Osteocyte (in vitro differentiated cells): Measurements from ENCODE around the gene RGS3. TPM values are rescaled to one million over a fixed set of nuclear protein-coding genes. Genes with fewer than 3 reads are reported as not detected.

Source experiments
- DNase-seq: peaks from one replicate; pipeline ENCODE4 v3.0.0; 2021; ENCODE audit warnings: mixed read lengths; ENCODE audit not compliant: unreplicated experiment; ENCODE audit errors: extremely low spot score
- H3K27ac Mint-ChIP-seq: one replicate; pipeline ENCODE4 v1.8.0; 2021; ENCODE audit warnings: mild to moderate bottlenecking, mixed read lengths; ENCODE audit not compliant: unreplicated experiment
- H3K27me3 Mint-ChIP-seq: one replicate; pipeline ENCODE4 v1.8.0; 2021; ENCODE audit warnings: mixed read lengths; ENCODE audit not compliant: unreplicated experiment
- H3K36me3 Mint-ChIP-seq: one replicate; pipeline ENCODE4 v1.8.0; 2021; ENCODE audit warnings: mixed read lengths; ENCODE audit not compliant: unreplicated experiment
- H3K4me1 Mint-ChIP-seq: one replicate; pipeline ENCODE4 v1.8.0; 2021; ENCODE audit warnings: mixed read lengths; ENCODE audit not compliant: unreplicated experiment
- H3K4me3 Mint-ChIP-seq: one replicate; pipeline ENCODE4 v1.8.0; 2021; ENCODE audit warnings: mild to moderate bottlenecking, moderate library complexity, mixed read lengths; ENCODE audit not compliant: unreplicated experiment
- H3K9me3 Mint-ChIP-seq: one replicate; pipeline ENCODE4 v1.8.0; 2021; ENCODE audit warnings: mixed read lengths; ENCODE audit not compliant: unreplicated experiment
- total RNA-seq: library from RNA; stranded (reverse); gene quantifications from 2 replicates; pipeline ENCODE4 v1.2.1, GENCODE V29; 2021
- TF ChIP-seq, protein P1 (sequence below): fragments of 200-600 bp; sonication (generic); IDR thresholded peaks from 2 replicates; pipeline ENCODE4 v1.5.0; 2021; ENCODE audit warnings: antibody characterized with exemption, mild to moderate bottlenecking, moderate library complexity

RGS3 gene
- total RNA-seq, 1 donor from 2014 or later: 67.8 TPM

DNA sequence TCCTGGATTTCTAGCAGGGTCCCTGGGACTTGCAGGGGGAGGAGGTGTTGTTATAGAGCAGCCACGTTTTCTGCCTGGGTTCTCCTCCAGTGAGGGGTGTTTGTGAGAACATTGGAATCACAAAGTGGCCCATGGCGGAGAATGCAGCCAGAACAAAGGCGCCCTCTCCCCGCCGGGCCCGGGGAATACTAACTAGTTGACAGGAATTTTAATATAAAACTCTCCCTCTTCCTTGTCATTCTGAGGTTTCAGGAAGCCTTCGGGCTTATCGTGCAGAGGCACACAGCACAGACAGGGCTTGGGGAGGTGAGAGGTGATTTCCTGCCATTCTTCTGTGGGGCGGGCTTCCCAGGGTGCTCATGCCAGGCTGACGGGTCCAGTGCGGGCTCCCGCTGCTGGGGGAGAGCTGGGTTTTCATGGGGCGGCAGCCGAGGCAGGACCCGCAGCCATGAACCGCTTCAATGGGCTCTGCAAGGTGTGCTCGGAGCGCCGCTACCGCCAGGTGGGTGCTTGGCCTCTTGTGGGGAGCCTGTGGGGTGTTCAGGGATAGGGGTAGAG lies 37.7 kb downstream of the RGS3 start:
- no peak overlapping the region for H3K4me3 Mint-ChIP-seq
- no peak overlapping the region for H3K27ac Mint-ChIP-seq
- H3K9me3 Mint-ChIP-seq: no peaks in the 10 kb centered on the region
- DNase-seq: no peak
- H3K36me3 Mint-ChIP-seq: no peaks in the 10 kb centered on the region
- peaks cover 44% of the 10 kb centered on the region for H3K4me1 Mint-ChIP-seq
- TF ChIP-seq, protein P1, sequence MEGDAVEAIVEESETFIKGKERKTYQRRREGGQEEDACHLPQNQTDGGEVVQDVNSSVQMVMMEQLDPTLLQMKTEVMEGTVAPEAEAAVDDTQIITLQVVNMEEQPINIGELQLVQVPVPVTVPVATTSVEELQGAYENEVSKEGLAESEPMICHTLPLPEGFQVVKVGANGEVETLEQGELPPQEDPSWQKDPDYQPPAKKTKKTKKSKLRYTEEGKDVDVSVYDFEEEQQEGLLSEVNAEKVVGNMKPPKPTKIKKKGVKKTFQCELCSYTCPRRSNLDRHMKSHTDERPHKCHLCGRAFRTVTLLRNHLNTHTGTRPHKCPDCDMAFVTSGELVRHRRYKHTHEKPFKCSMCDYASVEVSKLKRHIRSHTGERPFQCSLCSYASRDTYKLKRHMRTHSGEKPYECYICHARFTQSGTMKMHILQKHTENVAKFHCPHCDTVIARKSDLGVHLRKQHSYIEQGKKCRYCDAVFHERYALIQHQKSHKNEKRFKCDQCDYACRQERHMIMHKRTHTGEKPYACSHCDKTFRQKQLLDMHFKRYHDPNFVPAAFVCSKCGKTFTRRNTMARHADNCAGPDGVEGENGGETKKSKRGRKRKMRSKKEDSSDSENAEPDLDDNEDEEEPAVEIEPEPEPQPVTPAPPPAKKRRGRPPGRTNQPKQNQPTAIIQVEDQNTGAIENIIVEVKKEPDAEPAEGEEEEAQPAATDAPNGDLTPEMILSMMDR: no peak
- H3K27me3 Mint-ChIP-seq: no peaks in the 10 kb centered on the region

DNA sequence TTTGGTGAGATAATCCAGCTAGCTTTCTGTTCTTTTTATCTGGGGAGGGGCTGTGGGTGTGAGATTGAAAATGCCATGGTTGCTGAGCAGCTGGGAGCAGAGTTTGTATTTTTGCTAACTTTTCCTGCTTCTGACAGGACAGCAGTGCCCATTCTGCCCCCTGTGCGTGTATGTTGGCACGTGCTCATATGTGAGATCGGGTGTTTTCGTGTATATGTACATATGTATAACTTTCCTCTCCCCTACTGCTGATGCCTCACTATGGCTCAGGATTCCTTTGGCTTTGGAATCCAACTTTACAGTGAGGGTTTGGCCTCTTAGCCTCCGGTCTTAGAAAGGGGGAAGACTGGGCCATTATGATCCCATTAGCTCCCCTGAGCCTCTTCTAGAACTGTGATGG lies 38.3 kb downstream of the RGS3 start:
- TF ChIP-seq, protein P1: no peak
- no peak for DNase-seq
- H3K4me1 Mint-ChIP-seq: peaks cover 44% of the 10 kb centered on the region
- no peaks in the 10 kb centered on the region for H3K9me3 Mint-ChIP-seq
- no peaks in the 10 kb centered on the region for H3K36me3 Mint-ChIP-seq
- H3K27me3 Mint-ChIP-seq: no peaks in the 10 kb centered on the region
- no peak overlapping the region for H3K27ac Mint-ChIP-seq
- H3K4me3 Mint-ChIP-seq: no peak overlapping the region

DNA sequence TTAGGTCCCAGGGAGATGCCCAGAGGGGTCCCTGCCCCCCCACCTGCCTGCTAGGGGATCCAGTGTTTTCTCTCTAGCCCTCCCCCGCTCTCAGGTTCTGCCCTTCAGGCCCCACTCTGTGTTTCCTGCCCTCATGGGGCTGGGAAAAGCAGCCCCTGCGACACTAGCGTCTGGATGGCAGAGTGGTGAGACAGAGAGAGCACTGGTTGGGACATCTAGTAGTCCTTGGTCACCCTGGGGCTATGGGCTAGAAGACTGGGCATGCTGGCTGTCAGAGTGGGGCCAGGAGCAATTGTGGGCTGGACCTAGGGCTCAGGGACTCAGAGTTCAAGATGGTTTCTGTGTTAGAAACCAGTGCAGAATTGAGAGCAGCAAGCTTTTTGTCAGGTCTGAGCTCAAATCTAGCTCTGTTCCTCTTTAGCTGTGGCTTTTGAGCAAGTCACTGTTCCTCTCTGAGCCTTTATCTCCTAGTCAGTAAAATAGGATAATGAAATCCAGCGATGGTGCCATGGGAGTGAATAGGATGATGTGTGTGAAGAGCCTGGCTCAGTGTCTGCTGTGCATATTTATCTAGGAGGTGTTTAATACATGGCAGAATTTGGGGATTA lies 39.0 kb downstream of the RGS3 start:
- Mint-ChIP-seq H3K27me3 (no peaks in the 10 kb centered on the region), H3K27ac (peak overlapping the region; percentile 8), H3K36me3 (no peaks in the 10 kb centered on the region), H3K4me3 (no peak overlapping the region), H3K9me3 (no peaks in the 10 kb centered on the region), H3K4me1 (peaks cover 46% of the 10 kb centered on the region)
- TF ChIP-seq, protein P1: no peak
- DNase-seq: no peak

DNA sequence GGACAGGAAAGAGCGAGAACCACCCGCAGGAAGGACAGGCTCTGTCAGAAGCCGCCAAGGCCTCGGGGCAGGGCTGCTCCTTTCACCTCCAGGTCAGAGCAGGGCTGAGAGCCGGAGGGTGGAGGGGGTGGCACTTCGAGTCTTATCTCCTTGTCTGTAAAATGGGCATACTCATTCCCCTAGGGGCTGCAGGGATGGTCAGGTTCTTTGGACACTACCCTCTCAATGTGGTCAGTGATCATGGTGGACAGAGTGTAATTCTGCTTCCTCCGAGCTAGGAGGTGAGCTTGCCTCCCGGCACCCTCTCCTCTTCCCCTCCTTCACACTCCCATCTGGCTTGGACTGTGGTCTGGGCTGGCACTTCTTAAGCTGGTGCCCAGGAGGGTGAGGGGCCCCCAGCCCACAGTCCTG lies 39.6 kb downstream of the RGS3 start:
- no peak overlapping the region for H3K4me3 Mint-ChIP-seq
- H3K4me1 Mint-ChIP-seq: peaks cover 46% of the 10 kb centered on the region
- H3K27ac Mint-ChIP-seq: no peak overlapping the region
- no peaks in the 10 kb centered on the region for H3K36me3 Mint-ChIP-seq
- TF ChIP-seq, protein P1: no peak
- no peak for DNase-seq
- H3K9me3 Mint-ChIP-seq: no peaks in the 10 kb centered on the region
- H3K27me3 Mint-ChIP-seq: no peaks in the 10 kb centered on the region

DNA sequence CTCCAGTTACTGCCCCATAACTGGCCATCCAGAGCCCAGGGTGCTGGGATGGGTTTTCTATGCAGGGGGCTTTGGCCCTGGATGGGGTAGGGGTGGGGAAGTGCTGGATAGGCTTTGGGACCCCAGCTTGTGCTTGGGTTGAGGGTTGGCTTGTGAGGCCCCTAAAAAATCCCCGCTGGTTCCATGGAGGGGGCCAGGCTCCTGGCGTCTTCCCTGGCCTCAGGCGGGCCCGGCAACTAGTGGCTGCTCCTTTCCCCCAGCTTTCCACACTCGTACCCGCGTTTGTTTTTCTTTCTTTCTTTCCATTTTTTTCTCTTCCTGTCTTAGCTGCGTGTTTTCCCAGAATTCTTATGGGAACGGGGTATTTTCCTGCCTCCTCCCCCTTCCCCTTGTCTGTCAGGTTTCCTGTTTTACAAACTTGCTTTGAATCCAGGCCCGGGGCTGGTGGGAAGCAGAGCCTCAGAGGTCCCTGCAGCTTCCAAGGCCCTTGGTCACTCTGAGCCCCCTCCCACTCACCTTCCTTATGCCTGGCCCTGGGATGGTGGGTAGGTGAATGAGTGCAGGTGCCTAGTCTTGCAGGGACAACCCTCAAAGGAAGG lies 40.2 kb downstream of the RGS3 start:
- H3K4me3 Mint-ChIP-seq: no peak overlapping the region
- H3K36me3 Mint-ChIP-seq: no peaks in the 10 kb centered on the region
- no peak for DNase-seq
- H3K9me3 Mint-ChIP-seq: no peaks in the 10 kb centered on the region
- peaks cover 52% of the 10 kb centered on the region for H3K4me1 Mint-ChIP-seq
- no peaks in the 10 kb centered on the region for H3K27me3 Mint-ChIP-seq
- TF ChIP-seq, protein P1: no peak
- peak overlapping the region; percentile 53 for H3K27ac Mint-ChIP-seq
